HepG2 (cell line): ENCODE results near the gene ZBTB22. TPM values are rescaled to one million over a fixed set of nuclear protein-coding genes. Genes with fewer than 3 reads are reported as not detected.

ENCODE experiments used
- BCLAF1 ChIP-seq: fragments of 450-650 bp; IDR thresholded peaks from 2 replicates; pipeline ENCODE4 v1.6.1; 2017; ENCODE audit warnings: mild to moderate bottlenecking
- CAMTA2 ChIP-seq: sonication (generic); formaldehyde crosslinking; IDR thresholded peaks from 2 replicates; pipeline ENCODE4 v1.4.0; 2020; ENCODE audit warnings: mild to moderate bottlenecking, missing genetic modification reagents, borderline replicate concordance
- FOSL2 ChIP-seq: sonication (generic); formaldehyde crosslinking; IDR thresholded peaks from 2 replicates; pipeline ENCODE4 v1.4.0; 2020; ENCODE audit warnings: missing genetic modification reagents
- FOXK2 ChIP-seq: fragments of 450-650 bp; IDR thresholded peaks from 2 replicates; pipeline ENCODE4 v1.6.1; 2016
- ISL2 ChIP-seq: sonication (generic); formaldehyde crosslinking; IDR thresholded peaks from 2 replicates; pipeline ENCODE4 v1.5.0; 2020; ENCODE audit warnings: missing genetic modification reagents
- JDP2 ChIP-seq: sonication (generic); formaldehyde crosslinking; IDR thresholded peaks from 2 replicates; pipeline ENCODE4 v1.8.1; 2022; ENCODE audit warnings: missing genetic modification reagents, borderline replicate concordance
- MTF1 ChIP-seq: sonication (generic); formaldehyde crosslinking; IDR thresholded peaks from 2 replicates; pipeline ENCODE4 v1.5.0; 2020; ENCODE audit warnings: missing genetic modification reagents
- NR2F6 ChIP-seq, 2 experiments: IDR thresholded peaks; 2 replicates each; pipeline ENCODE4 v1.6.1; 2016; ENCODE audit warnings: antibody characterized with exemption in 1 of 2, mild to moderate bottlenecking in 1 of 2
- RBM22 ChIP-seq: fragments of 200-400 bp; formaldehyde crosslinking; optimal IDR thresholded peaks from 2 replicates; pipeline ENCODE3; 2017; ENCODE audit warnings: mild to moderate bottlenecking, low read length, moderate library complexity
- SAFB2 ChIP-seq: sonication (generic); formaldehyde crosslinking; IDR thresholded peaks from 2 replicates; pipeline ENCODE4 v1.5.1; 2020; ENCODE audit warnings: missing genetic modification reagents, low read depth, mild to moderate bottlenecking, borderline replicate concordance
- SMAD9 ChIP-seq: sonication (generic); formaldehyde crosslinking; IDR thresholded peaks from 2 replicates; pipeline ENCODE4 v1.5.1; 2020; ENCODE audit warnings: mild to moderate bottlenecking, missing genetic modification reagents
- SP140L ChIP-seq: sonication (generic); formaldehyde crosslinking; IDR thresholded peaks from 2 replicates; pipeline ENCODE4 v1.4.0; 2020; ENCODE audit warnings: missing genetic modification reagents, borderline replicate concordance
- ZBTB7A ChIP-seq: sonication (generic); formaldehyde crosslinking; IDR thresholded peaks from 2 replicates; pipeline ENCODE4 v1.8.0; 2022; ENCODE audit warnings: mild to moderate bottlenecking, missing genetic modification reagents
- ZNF234 ChIP-seq: sonication (generic); formaldehyde crosslinking; conservative IDR thresholded peaks from 2 replicates; pipeline ENCODE4 v1.5.1; 2020; ENCODE audit warnings: mild to moderate bottlenecking, missing genetic modification reagents
- ZNF501 ChIP-seq: sonication (generic); formaldehyde crosslinking; IDR thresholded peaks from 2 replicates; pipeline ENCODE4 v1.5.1; 2020; ENCODE audit warnings: mild to moderate bottlenecking, moderate library complexity, missing genetic modification reagents
- ZNF780A ChIP-seq: sonication (generic); formaldehyde crosslinking; IDR thresholded peaks from 2 replicates; pipeline ENCODE4 v1.8.0; 2022; ENCODE audit warnings: mild to moderate bottlenecking, missing genetic modification reagents, moderate library complexity
- polyA plus RNA-seq, 8 experiments: library from polyadenylated mRNA; depleted of rRNA in 3 of 8; stranded (reverse) in 7 of 8; unstranded in 1 of 8; fragments of >200 nt; fragmentation: Illumina TruSeq in 4 of 8; extraction: Trizol in 4 of 8; gene quantifications; 2 replicates each; pipeline versions ENCODE4 v1.2.1 to v1.2.3, GENCODE V29; 2011 to 2016; ENCODE audit warnings: low read depth in 4 of 8, missing spikeins in 1 of 8, mixed read lengths in 1 of 8; ENCODE audit not compliant: insufficient read depth in 1 of 8
- total RNA-seq, 5 experiments: library from RNA; depleted of rRNA; stranded (reverse); fragments of >200 nt; fragmentation: Illumina TruSeq; extraction: Trizol; gene quantifications; 2 replicates each; pipeline ENCODE4 v1.2.3, GENCODE V29; 2016; ENCODE audit warnings: low read depth in 1 of 5
- TF ChIP-seq, protein P1 (sequence below): IDR thresholded peaks from 2 replicates; pipeline ENCODE4 v1.6.1; 2016; ENCODE audit warnings: mild to moderate bottlenecking, missing biosample characterization, missing genetic modification reagents
- TF ChIP-seq, protein P2 (sequence below): sonication (generic); formaldehyde crosslinking; IDR thresholded peaks from 2 replicates; pipeline ENCODE4 v1.9.0; 2021; ENCODE audit warnings: missing genetic modification reagents, mild to moderate bottlenecking, borderline replicate concordance
- TF ChIP-seq, protein P3 (sequence below): sonication (generic); formaldehyde crosslinking; IDR thresholded peaks from 2 replicates; pipeline ENCODE4 v1.9.0; 2021; ENCODE audit warnings: mild to moderate bottlenecking, missing genetic modification reagents

The ZBTB22 gene
- total and polyA plus RNA-seq, 2 of the 13 experiments (the other 11 are each of a cell fraction or from before 2014, with no cell fraction given), result 8.0 to 10.6 TPM

DNA sequence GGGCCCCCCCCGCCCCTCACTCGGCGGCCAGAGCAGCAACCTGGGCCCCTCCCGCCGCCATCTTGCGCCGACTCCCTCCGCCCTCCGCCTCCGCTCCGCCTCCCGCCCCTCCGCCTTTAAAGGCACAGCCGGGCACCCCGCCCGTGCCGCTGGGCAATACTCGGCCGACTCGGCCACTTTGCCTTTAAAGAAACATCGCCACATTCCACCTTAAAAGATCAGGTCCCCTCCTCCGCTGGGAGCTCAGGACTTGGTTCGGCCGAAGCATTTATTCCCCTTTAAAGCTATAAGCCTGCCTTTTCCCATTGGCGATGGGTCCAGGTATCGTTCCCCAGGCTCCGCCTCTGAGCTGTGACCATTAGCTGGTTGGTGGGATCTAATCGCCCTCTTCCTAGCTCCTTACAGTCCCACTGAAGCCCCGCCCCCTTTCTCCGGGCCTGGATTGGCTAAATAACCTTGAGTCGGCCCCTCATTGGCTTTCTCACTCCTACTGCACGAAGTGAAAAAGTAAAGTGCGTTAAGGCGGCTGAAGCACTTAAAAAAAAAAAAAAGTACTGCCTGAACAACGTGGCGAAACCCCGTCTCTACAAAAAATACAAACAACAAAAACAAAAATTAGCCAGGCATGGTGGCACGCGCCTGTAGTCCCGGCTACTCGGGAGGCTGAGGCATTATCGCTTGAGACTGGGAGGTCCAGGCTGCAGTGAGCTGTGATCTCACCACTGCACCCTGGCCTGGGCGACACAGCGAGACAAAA lies at the start of gene ZBTB22 (continued):
- TF ChIP-seq, protein P1, sequence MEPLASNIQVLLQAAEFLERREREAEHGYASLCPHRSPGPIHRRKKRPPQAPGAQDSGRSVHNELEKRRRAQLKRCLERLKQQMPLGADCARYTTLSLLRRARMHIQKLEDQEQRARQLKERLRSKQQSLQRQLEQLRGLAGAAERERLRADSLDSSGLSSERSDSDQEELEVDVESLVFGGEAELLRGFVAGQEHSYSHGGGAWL, result 0 out of 2 replicates have a peak, but pooled peaks have one; percentile 18
- no peak for TF ChIP-seq SAFB2 (CRISPR knock-in tag)
- no peak for TF ChIP-seq CAMTA2 (CRISPR knock-in tag)
- no peak for TF ChIP-seq ZNF780A (CRISPR knock-in tag)
- TF ChIP-seq BCLAF1, result no peak
- no peak for TF ChIP-seq FOSL2 (CRISPR knock-in tag)
- TF ChIP-seq, protein P2, sequence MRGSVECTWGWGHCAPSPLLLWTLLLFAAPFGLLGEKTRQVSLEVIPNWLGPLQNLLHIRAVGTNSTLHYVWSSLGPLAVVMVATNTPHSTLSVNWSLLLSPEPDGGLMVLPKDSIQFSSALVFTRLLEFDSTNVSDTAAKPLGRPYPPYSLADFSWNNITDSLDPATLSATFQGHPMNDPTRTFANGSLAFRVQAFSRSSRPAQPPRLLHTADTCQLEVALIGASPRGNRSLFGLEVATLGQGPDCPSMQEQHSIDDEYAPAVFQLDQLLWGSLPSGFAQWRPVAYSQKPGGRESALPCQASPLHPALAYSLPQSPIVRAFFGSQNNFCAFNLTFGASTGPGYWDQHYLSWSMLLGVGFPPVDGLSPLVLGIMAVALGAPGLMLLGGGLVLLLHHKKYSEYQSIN, result no peak
- no peak for TF ChIP-seq NR2F6 (IDR thresholded peaks at IDR 0.05)
- 0 out of 2 replicates have a peak, but pooled peaks have one; percentile 10 for TF ChIP-seq NR2F6 (CRISPR knock-in tag; IDR thresholded peaks at IDR 0.05)
- TF ChIP-seq SP140L (CRISPR knock-in tag), result 0 out of 2 replicates have a peak, but pooled peaks have one; percentile 19
- TF ChIP-seq ZNF501 (CRISPR knock-in tag), result 0 out of 2 replicates have a peak, but pooled peaks have one; percentile 35
- TF ChIP-seq SMAD9, result no peak
- TF ChIP-seq ZNF234, result no peak
- TF ChIP-seq, protein P3, sequence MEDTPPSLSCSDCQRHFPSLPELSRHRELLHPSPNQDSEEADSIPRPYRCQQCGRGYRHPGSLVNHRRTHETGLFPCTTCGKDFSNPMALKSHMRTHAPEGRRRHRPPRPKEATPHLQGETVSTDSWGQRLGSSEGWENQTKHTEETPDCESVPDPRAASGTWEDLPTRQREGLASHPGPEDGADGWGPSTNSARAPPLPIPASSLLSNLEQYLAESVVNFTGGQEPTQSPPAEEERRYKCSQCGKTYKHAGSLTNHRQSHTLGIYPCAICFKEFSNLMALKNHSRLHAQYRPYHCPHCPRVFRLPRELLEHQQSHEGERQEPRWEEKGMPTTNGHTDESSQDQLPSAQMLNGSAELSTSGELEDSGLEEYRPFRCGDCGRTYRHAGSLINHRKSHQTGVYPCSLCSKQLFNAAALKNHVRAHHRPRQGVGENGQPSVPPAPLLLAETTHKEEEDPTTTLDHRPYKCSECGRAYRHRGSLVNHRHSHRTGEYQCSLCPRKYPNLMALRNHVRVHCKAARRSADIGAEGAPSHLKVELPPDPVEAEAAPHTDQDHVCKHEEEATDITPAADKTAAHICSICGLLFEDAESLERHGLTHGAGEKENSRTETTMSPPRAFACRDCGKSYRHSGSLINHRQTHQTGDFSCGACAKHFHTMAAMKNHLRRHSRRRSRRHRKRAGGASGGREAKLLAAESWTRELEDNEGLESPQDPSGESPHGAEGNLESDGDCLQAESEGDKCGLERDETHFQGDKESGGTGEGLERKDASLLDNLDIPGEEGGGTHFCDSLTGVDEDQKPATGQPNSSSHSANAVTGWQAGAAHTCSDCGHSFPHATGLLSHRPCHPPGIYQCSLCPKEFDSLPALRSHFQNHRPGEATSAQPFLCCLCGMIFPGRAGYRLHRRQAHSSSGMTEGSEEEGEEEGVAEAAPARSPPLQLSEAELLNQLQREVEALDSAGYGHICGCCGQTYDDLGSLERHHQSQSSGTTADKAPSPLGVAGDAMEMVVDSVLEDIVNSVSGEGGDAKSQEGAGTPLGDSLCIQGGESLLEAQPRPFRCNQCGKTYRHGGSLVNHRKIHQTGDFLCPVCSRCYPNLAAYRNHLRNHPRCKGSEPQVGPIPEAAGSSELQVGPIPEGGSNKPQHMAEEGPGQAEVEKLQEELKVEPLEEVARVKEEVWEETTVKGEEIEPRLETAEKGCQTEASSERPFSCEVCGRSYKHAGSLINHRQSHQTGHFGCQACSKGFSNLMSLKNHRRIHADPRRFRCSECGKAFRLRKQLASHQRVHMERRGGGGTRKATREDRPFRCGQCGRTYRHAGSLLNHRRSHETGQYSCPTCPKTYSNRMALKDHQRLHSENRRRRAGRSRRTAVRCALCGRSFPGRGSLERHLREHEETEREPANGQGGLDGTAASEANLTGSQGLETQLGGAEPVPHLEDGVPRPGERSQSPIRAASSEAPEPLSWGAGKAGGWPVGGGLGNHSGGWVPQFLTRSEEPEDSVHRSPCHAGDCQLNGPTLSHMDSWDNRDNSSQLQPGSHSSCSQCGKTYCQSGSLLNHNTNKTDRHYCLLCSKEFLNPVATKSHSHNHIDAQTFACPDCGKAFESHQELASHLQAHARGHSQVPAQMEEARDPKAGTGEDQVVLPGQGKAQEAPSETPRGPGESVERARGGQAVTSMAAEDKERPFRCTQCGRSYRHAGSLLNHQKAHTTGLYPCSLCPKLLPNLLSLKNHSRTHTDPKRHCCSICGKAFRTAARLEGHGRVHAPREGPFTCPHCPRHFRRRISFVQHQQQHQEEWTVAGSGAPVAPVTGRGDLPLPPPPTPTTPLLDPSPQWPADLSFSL (CRISPR knock-in tag), result no peak
- TF ChIP-seq MTF1 (CRISPR knock-in tag), result no peak
- no peak for TF ChIP-seq FOXK2
- no peak for TF ChIP-seq ZBTB7A (CRISPR knock-in tag)
- TF ChIP-seq JDP2, result no peak
- peak; percentile 50 for TF ChIP-seq RBM22
- TF ChIP-seq ISL2 (CRISPR knock-in tag), result peak; percentile 29; the same call in 1 of the 2 replicates
